ENCODE results near the gene TMEM176A.

GRCh38 chr7:150791746-150792452 is 8.7 kb upstream of the TMEM176A start:
- TF ChIP-seq POLR2A (IDR thresholded peaks at IDR 0.05; ENCODE audit: low read depth, low read length) (no peak), TAF1 (IDR thresholded peaks at IDR 0.05; ENCODE audit: borderline replicate concordance, low read depth, low read length) (no peak), POLR2AphosphoS5 (IDR thresholded peaks at IDR 0.05; ENCODE audit: low read depth, low read length) (no peak)

All from GM12892 (cell line).